Measurements from ENCODE around the gene GATAD2B.

Gene GATAD2B

GRCh38 chr1:153933955-153934354 is 11.2 kb upstream of the GATAD2B start:
- no peak for TF ChIP-seq CTCF (IDR thresholded peaks at IDR 0.05; ENCODE audit: low read depth, low read length)
- no peak for DNase-seq (ENCODE audit: extremely low read depth, low read depth)

- DNase-seq (ENCODE audit: extremely low read depth, low read depth), result no peak
Measured at GRCh38 chr1:153933430-153933829, 10.7 kb upstream of the GATAD2B start.

GRCh38 chr1:153932156-153933131 is 9.7 kb upstream of the GATAD2B start:
- no peak for DNase-seq (ENCODE audit: extremely low read depth, low read depth)
- no peak for TF ChIP-seq CTCF (IDR thresholded peaks at IDR 0.05; ENCODE audit: low read depth, low read length)

More at GRCh38 chr1:153933430-153933829, 10.7 kb upstream of the GATAD2B start:
- TF ChIP-seq CTCF (IDR thresholded peaks at IDR 0.05; ENCODE audit: low read depth, low read length), result no peak

GRCh38 chr1:153929981-153930948 is 7.5 kb upstream of the GATAD2B start:
- TF ChIP-seq CTCF (IDR thresholded peaks at IDR 0.05; ENCODE audit: low read depth, low read length), result no peak
- no peak for DNase-seq (ENCODE audit: extremely low read depth, low read depth)

- no peak for DNase-seq (ENCODE audit: extremely low read depth, low read depth)
- no peak for TF ChIP-seq CTCF (IDR thresholded peaks at IDR 0.05; ENCODE audit: low read depth, low read length)
Measured at GRCh38 chr1:153929426-153929825, 6.7 kb upstream of the GATAD2B start.

GRCh38 chr1:153928791-153929341 is 6.1 kb upstream of the GATAD2B start:
- DNase-seq (ENCODE audit: extremely low read depth, low read depth), result no peak
- TF ChIP-seq CTCF (IDR thresholded peaks at IDR 0.05; ENCODE audit: low read depth, low read length), result no peak
